ENCODE results near the gene HMX1.

The HMX1 gene

GRCh38 chr4:8913121-8913857 lies 41.6 kb upstream of the HMX1 start:
- H3K27me3 ChIP-seq (ENCODE audit: insufficient read depth, poor library complexity, severe bottlenecking) = no peaks in the 10 kb centered on the region
- no peak for DNase-seq (ENCODE audit: low read depth in 1 of 2, low spot score in 1 of 2)
- no peak overlapping the region for H3K4me3 ChIP-seq (replicated peaks; ENCODE audit: insufficient read depth, low read length)
- H3K27ac ChIP-seq (replicated peaks) = no peak overlapping the region
- TF ChIP-seq GABPA (IDR thresholded peaks at IDR 0.05; ENCODE audit: low read depth) = no peak
- no peak for TF ChIP-seq CTCF (IDR thresholded peaks at IDR 0.05; ENCODE audit: insufficient read depth, low read length)
- TF ChIP-seq SPI1 (IDR thresholded peaks at IDR 0.05; ENCODE audit: borderline replicate concordance, low read depth) = no peak
- TF ChIP-seq, protein P1, sequence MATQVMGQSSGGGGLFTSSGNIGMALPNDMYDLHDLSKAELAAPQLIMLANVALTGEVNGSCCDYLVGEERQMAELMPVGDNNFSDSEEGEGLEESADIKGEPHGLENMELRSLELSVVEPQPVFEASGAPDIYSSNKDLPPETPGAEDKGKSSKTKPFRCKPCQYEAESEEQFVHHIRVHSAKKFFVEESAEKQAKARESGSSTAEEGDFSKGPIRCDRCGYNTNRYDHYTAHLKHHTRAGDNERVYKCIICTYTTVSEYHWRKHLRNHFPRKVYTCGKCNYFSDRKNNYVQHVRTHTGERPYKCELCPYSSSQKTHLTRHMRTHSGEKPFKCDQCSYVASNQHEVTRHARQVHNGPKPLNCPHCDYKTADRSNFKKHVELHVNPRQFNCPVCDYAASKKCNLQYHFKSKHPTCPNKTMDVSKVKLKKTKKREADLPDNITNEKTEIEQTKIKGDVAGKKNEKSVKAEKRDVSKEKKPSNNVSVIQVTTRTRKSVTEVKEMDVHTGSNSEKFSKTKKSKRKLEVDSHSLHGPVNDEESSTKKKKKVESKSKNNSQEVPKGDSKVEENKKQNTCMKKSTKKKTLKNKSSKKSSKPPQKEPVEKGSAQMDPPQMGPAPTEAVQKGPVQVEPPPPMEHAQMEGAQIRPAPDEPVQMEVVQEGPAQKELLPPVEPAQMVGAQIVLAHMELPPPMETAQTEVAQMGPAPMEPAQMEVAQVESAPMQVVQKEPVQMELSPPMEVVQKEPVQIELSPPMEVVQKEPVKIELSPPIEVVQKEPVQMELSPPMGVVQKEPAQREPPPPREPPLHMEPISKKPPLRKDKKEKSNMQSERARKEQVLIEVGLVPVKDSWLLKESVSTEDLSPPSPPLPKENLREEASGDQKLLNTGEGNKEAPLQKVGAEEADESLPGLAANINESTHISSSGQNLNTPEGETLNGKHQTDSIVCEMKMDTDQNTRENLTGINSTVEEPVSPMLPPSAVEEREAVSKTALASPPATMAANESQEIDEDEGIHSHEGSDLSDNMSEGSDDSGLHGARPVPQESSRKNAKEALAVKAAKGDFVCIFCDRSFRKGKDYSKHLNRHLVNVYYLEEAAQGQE (IDR thresholded peaks at IDR 0.05; ENCODE audit: insufficient replicate concordance, low read depth) = no peak

DNA sequence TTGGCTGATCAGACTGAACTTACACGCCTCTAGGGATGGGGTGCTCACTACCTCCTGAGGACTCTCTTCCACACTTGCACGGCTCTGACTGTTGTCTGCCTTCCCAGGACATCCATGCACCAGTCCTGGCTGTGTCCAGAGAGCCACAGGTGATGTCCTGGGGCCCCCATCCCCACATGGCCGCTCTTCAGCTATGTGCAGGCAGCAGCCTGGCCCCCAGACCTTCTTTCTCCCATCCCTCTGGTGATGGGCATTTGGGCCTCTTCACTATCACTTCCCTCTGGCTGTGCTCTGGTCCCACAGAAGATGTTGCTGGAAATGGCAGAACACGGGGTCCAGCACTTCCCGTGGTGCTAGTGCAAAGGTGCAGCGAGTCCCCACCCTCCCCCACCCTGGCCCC lies 40.9 kb upstream of the HMX1 start:
- Histone ChIP-seq H3K4me3 (replicated peaks; ENCODE audit: insufficient read depth, low read length) (no peak overlapping the region), H3K27ac (replicated peaks) (no peak overlapping the region), H3K27me3 (ENCODE audit: insufficient read depth, poor library complexity, severe bottlenecking) (no peaks in the 10 kb centered on the region)
- TF ChIP-seq SPI1 (IDR thresholded peaks at IDR 0.05; ENCODE audit: borderline replicate concordance, low read depth) = no peak
- no peak for TF ChIP-seq GABPA (IDR thresholded peaks at IDR 0.05; ENCODE audit: low read depth)
- no peak for TF ChIP-seq POLR2AphosphoS5 (IDR thresholded peaks at IDR 0.05; ENCODE audit: low read depth)
- TF ChIP-seq, protein P1 (IDR thresholded peaks at IDR 0.05; ENCODE audit: insufficient replicate concordance, low read depth) = no peak
- no peak for DNase-seq (ENCODE audit: low read depth in 1 of 2, low spot score in 1 of 2)

DNA sequence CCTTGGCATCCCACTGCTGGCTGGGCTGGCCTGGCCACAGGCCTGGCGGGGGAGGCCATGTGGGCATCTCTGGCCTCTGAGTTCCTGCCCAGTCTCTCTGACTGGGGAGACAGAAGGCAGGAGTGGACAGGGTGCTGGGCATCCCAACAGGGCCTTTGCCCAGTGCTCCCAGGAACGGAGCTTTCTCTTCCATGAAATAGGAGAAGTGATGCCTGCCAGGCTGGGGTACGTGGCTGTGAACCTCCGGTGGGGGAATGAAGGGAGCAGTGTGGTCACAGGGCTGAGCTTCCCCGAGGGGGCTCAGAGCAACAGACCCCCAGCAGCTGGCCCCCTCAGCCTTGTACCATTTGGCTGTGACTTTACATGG lies 40.4 kb upstream of the HMX1 start:
- Histone ChIP-seq H3K27ac (replicated peaks) (no peak overlapping the region), H3K27me3 (ENCODE audit: insufficient read depth, poor library complexity, severe bottlenecking) (no peaks in the 10 kb centered on the region), H3K4me3 (replicated peaks; ENCODE audit: insufficient read depth, low read length) (no peak overlapping the region)
- TF ChIP-seq POLR2AphosphoS5 (IDR thresholded peaks at IDR 0.05; ENCODE audit: low read depth) = no peak
- TF ChIP-seq SPI1 (IDR thresholded peaks at IDR 0.05; ENCODE audit: borderline replicate concordance, low read depth) = no peak
- TF ChIP-seq GABPA (IDR thresholded peaks at IDR 0.05; ENCODE audit: low read depth) = no peak
- TF ChIP-seq, protein P1 (IDR thresholded peaks at IDR 0.05; ENCODE audit: insufficient replicate concordance, low read depth) = no peak
- no peak for TF ChIP-seq CTCF (IDR thresholded peaks at IDR 0.05; ENCODE audit: insufficient read depth, low read length)
- no peak for DNase-seq (ENCODE audit: low read depth in 1 of 2, low spot score in 1 of 2)
